GM19023 (cell line): ENCODE data around the gene PAM.

Experiments used
- ATAC-seq: cut with Tn5 transposase; IDR thresholded peaks from one replicate; pipeline ENCODE4 v1.9.1; 2021; ENCODE audit warnings: mild to moderate bottlenecking, moderate library complexity; ENCODE audit not compliant: unreplicated experiment

Gene PAM

DNA sequence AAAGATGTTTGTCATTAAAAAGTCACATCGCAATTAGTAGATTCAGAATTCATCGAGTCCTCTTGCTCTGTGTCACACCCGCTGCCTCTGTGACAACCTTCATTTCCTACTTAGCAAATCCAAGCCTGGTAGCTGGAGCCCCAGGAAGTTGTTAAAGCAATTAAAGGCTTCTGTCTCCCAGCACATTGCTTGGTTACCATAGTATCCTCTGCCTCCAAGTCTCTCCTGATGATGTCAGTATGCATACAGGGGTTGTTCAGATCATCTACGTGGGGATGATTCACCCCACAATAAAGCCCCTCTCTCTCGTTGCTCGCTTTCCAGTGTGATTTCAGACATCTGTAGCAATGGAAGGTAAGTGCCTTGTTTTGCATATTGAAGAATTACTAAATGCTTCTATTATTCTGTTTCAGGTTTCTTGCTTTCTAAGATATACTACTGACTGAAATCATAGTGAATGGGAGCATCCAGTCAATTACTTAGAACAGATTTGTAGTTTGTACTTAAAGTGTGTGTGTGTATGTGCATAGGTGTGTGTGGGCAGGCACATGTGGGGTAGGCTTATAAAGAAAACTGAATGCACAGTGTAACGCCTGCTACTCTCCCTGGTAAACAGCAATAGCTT is 52.9 kb downstream of the PAM start:
- ATAC-seq: no peak

DNA sequence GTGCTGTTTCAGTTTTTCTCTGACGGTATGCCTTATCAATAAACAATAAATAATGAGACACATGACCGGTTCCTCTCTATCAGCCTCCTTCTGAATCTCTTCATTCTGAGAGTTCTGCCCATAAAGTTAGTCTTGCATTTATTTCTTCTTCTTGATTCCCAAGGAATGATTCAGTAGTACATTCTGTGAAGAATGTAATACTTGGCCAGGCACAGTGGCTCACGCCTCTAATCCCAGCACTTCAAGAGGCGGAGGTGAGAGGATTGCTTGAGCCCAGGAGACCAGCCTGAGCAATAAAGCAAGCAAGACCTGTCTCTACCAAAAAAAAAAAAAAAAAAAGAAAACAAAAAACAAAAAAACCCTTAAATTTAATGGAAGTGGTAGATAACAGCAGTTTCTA is 53.9 kb downstream of the PAM start:
- no peak for ATAC-seq

DNA sequence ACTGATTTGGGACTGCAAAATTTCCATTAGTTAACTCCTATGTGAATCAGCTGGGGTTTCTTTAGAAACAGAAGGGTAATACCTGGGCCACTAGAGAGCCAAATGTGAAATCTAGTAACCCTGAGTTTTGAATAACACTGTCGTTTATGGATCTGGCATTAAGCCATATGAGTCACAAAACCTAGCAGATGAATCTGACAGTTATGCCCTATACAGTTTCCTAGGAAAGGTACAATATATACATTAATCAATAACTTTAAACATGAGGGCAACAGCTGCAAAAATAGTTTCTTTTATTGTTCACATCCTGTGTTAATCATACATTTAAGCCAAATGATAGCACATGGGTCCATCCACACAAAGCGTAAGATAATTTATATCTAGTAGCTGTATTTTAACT is 56.9 kb downstream of the PAM start:
- ATAC-seq: no peak

DNA sequence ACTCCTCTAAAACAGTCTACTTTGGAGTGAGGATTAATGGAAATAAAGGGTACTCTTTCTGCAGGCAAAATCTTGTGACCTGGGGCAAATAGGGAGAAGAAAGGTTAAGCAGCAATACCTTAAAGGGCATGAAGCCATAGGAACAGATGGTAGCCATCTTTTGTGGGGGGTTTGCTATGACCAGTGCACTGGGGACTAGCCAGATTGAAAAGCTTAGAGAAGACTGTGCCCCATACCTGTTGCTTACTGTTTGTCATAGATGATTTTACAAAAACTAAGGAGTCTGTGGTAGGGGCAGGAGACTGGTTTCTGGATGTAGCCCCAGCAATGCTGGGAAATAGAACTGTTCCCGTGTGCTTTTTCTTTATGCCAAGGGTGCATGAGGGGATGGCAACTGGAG is 58.6 kb downstream of the PAM start:
- no peak for ATAC-seq

DNA sequence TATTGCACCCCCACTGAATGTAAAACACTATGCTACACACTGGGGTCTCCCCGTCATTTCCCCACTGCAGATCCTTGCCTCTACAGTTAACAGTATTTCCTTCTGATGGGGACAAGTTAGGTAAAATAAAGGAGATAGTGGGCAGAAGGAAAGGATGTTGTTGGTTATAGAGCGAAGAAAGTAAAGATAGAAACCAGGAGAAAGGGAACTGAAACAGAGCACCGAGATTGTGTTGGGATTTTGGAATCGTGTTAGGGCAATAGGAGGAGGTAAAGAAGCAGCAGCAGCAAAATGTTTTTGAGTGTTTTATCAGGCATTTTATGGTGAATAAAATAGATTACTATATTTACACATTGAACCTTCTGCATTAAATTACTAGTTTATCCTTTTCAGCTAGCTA is 60.0 kb downstream of the PAM start:
- ATAC-seq: no peak

- no peak for ATAC-seq
Measured at GRCh38 chr5:102815540-102816332, 60.6 kb downstream of the PAM start.

DNA sequence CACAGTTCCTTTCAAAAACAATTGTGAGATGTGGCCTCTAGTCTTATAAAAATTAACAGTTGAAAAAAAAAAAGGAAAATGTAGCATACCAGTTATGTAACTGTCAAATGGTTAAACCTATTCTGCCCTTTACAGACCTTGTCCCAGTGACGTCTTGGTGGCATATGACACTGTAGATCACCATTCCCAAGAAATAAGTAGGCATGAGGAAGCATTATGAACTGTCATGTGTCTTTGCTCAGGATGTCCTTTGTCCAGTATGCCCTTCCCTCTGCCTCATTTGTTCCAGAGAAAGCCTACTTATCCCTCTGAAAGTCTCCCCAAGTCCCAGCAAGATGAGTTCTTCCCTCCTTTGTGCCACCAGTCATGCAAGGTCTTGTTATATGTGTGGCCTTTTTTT is 63.2 kb downstream of the PAM start:
- no peak for ATAC-seq

- ATAC-seq: no peak
Measured at GRCh38 chr5:102818934-102819333, 63.8 kb downstream of the PAM start.

DNA sequence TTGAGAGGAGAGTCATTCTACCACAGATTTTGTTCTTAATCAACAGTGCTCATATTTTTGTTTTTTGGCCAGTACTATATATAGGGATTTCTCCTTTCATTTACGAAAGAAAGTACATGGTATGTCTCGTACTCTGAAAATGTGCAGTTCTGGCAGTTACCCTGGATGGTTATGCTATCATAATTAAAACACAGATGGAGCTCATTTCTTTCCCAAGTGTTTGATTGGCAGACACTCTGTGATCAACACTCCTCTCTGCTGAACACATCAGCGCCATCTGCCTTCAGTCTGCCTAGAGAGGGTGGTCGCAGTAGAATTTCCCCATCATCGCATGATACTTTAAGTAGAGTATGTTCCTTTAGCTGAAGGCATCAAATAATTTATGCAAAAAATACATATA is 64.5 kb downstream of the PAM start:
- ATAC-seq: no peak

DNA sequence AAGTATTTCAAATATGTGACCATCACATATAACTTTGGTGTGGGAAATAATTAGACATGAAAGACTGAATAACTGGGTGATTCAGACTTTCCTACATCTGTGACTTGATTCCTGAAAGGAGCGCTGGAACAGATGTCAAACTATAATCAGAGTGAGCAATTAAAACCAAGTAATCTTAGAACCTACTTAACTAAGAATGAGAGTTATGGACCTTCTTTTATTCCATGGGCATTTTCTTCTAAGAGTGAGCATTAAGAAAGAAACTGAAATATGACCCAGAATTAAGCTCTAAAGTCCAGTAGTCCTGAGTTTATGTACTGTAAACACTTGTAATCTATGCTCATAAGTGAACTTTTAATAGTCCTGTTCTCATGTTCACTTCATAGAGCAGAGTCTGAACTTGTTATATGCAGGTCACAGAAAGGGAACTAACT is 68.4 kb downstream of the PAM start:
- ATAC-seq: no peak

- ATAC-seq: no peak
Measured at GRCh38 chr5:102826629-102827028, 71.5 kb downstream of the PAM start.

GRCh38 chr5:102830241-102830640 is 75.1 kb downstream of the PAM start:
- ATAC-seq: no peak

GRCh38 chr5:102832445-102832844 is 77.3 kb downstream of the PAM start:
- no peak for ATAC-seq

DNA sequence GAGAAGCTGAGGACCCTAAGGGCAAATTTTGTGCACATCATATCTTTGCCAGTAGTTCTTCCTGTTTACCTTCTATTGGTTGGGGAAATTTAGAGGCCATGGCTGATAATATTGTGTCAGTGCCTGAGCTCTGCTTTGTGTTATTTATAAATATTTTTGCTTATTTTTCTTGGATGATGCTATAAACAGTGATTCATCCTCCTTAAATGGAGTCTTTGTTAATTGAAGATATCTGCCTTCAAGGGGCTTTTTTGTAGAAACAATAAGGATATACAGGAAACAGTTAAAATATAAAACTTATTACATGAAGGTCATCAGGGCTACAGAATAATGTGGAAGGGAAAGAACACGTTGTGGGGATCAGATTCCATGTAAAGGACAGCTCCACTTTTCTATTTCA is 78.0 kb downstream of the PAM start:
- no peak for ATAC-seq

- ATAC-seq: no peak
Measured at GRCh38 chr5:102834438-102834964, 79.4 kb downstream of the PAM start.

- no peak for ATAC-seq
Measured at GRCh38 chr5:102835717-102836116, 80.6 kb downstream of the PAM start.

DNA sequence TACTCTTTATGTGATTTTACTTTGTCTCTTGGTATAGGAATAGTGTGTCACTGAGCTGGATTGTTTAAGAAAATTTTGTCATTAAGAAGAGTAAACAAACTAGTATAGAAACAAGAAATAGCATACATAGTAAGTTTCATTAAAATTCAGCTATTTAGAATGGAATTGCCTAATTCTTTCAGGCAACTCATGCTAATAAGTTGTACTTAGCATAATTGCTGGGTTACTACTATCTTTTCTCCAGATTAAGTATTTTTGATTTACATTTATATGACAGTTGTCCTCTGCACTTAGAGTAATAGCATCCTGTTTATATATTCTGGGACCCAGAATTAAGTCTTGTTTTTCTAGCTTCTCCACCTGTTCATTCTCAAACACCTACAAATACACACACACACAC is 85.9 kb downstream of the PAM start:
- ATAC-seq: no peak

- ATAC-seq: no peak
Measured at GRCh38 chr5:102843997-102844396, 88.9 kb downstream of the PAM start.

DNA sequence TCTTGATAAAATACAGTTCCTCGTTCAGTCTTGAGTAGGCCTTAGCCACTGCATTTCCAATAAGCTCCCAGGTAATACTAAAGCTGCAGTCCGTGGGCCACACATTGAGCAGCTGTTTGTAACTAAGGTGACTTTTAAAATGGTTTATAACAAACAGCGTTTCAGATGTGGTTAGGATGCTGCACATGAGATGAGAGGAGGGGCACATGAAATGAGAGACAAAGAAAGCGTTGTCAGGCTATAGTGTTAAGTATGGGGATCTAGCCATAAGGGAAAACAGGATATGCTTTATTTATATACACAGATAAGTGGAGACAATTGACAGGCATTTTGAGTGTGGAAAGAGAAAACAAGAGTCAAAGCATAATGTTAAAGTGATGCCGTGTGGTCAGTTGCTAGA is 89.9 kb downstream of the PAM start:
- no peak for ATAC-seq

DNA sequence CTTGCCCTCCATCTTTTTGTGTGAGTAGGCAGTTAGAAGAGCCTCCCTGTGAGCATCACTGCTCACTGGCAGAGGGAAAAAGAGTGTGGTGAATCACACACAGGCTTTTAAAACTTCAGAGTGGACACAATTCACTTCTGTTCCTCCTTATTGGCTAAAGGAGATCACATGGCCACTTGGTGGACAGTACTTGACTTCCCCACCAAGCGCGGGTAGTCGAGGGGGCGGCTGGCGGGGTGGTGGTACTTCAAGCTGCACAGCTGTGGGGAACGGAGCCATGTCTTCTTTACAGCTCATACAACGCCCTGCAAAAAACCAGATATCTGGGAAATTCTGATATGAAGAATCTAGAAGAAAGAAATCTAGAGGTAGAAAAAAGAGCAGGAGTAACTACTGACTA is 95.4 kb downstream of the PAM start:
- no peak for ATAC-seq

DNA sequence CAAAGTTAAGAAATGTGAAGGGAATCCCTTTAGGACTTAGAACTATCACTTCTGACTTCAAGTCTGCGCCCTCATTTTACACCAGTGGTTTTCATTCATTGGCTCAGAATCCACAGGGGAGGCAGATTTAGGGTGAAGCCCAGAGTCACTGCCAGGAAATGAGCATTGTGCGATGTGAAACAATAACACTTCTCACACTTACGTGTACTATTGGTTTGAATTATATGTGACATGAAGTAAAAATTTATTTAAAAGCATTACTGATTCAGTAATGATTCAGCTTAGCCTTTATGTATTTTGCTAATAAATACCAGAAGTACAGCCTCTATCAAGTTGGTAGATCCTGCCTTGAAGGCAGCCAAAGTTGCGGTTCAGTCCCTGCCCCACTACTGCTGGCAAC is 98.6 kb downstream of the PAM start:
- ATAC-seq: no peak

DNA sequence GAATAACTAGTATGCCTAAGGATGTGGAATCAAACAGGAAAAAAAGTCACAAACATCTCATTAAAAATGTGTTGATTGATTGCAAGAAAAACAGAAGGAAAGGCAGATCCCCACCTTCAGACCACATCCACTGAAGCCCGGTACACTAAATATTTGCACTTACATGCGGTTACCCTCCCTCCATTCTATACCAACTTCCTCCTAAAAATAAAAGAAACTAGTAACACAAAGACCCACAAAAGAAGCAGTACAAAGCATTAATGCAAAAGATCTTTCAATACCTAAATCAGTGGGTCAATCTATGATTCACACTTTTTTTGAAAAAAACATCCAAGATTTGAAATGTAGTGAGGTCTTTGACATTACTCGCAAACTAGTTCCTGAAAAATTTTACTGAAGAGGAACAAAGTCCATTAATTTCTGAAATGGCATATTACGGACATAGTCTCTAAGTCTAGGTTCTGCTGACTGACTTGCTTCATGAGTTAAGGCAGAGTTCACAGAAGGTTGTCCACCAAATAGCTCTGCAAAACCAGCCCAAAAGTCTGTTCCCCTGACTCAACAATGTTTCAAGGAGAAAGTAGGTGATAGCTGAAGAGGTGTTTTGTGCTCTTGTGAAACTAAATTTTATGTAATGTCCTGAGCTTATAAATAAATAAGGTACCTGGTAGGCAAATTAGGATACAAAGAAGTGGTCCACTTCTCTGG is 100.7 kb downstream of the PAM start:
- no peak for ATAC-seq
